AG09309 (cell line): ENCODE results near the gene SPATA6L.
A peak's percentile ranks its signal among the peaks of the same experiment; 100 is the strongest.

Experiments
- DNase-seq: peaks from one replicate; pipeline ENCODE4 v3.0.0-alpha.2; 2010; ENCODE audit warnings: low read depth
- H3K4me3 ChIP-seq: 2 replicates; pipeline ENCODE4 v1.5.1; 2011; ENCODE audit warnings: mild to moderate bottlenecking, low read depth, low read length, moderate library complexity; ENCODE audit not compliant: control insufficient read depth
- TF ChIP-seq, protein P1 (sequence below): IDR thresholded peaks from 2 replicates; pipeline ENCODE4 v1.5.1; 2011; ENCODE audit warnings: mild to moderate bottlenecking, low read depth, low read length, inconsistent platforms; ENCODE audit not compliant: insufficient read depth, control insufficient read depth; ENCODE audit errors: missing control alignments

SPATA6L gene

DNA sequence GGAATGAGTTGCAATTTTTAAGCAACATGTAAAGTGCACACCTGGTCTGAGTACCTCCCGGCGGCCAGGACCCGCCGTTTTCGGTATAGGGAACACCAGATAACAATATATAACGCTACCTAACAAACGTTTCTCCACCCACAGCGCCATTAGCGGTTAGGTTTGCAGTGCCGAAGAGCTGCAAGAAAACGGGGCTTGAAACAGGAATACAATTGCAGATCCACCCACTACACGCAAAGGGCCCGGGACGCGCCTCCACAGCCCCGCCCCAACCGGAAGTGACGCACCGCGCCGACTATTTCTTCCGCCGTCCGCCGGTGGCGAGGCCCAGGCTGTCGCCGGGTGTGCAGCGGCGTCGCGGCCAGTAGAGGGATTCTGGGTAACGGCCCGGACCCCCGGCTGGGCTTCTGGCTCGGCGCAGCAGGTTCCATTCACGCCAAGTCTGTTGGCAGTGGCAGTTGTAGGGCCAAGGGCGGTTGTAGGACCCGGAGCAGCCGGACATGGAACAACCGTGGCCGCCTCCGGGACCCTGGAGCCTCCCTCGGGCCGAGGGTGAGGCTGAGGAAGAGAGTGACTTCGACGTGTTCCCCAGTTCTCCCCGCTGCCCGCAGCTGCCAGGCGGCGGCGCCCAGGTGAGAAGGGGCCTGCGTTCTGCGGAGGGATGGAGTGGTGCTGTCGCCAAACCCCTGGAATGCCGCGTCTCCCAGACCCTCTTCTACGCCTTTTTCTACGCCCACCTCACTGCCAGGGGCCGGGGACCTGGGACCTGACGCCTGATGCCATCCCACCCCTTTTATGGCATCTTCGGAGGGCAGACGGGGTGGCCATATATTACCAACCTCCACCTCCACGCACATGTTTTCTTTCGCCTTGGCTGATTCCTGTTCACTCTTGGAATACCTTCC, 13.2 kb upstream of the SPATA6L start, which contains the start of gene CDC37L1:
TSS of gene CDC37L1 (plus strand) at position 302 of the 905 bp plus-strand sequence. CDS start at position 501, 199 bp downstream.
- peak; percentile 76 for DNase-seq
- TF ChIP-seq, protein P1, sequence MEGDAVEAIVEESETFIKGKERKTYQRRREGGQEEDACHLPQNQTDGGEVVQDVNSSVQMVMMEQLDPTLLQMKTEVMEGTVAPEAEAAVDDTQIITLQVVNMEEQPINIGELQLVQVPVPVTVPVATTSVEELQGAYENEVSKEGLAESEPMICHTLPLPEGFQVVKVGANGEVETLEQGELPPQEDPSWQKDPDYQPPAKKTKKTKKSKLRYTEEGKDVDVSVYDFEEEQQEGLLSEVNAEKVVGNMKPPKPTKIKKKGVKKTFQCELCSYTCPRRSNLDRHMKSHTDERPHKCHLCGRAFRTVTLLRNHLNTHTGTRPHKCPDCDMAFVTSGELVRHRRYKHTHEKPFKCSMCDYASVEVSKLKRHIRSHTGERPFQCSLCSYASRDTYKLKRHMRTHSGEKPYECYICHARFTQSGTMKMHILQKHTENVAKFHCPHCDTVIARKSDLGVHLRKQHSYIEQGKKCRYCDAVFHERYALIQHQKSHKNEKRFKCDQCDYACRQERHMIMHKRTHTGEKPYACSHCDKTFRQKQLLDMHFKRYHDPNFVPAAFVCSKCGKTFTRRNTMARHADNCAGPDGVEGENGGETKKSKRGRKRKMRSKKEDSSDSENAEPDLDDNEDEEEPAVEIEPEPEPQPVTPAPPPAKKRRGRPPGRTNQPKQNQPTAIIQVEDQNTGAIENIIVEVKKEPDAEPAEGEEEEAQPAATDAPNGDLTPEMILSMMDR: peak; percentile 61
- peak within 1 kb of the TSS; percentile 93 for H3K4me3 ChIP-seq

- no peak for DNase-seq
- H3K4me3 ChIP-seq: peak overlapping the region; percentile 93
- TF ChIP-seq, protein P1: no peak
Observed at GRCh38 chr9:4678679-4679267, 12.5 kb upstream of the SPATA6L start.

DNA sequence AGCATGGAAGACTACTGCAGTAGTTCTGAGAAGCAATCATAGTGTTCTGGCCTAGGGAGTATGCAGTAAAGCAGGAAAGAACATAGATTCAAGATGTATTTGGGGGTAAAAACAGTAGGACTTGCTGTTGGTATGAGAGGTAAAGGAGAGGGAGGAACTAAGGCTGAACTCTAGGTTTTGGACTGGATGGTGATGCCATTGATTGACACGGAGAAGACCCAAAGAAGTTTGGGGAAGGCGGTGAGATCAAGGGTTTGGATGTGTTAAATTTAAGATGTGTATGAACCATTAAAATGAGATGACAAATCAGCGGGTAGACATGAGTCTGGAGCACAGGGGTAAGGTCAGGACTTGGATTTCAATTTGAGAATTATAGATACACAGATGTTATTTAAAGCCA, 11.1 kb upstream of the SPATA6L start:
- TF ChIP-seq, protein P1: no peak
- no peak overlapping the region for H3K4me3 ChIP-seq
- no peak for DNase-seq

- H3K4me3 ChIP-seq: no peak overlapping the region
- TF ChIP-seq, protein P1: peak; percentile 4
- DNase-seq: peak; percentile 97
Observed at GRCh38 chr9:4674783-4675182, 8.5 kb upstream of the SPATA6L start.

DNA sequence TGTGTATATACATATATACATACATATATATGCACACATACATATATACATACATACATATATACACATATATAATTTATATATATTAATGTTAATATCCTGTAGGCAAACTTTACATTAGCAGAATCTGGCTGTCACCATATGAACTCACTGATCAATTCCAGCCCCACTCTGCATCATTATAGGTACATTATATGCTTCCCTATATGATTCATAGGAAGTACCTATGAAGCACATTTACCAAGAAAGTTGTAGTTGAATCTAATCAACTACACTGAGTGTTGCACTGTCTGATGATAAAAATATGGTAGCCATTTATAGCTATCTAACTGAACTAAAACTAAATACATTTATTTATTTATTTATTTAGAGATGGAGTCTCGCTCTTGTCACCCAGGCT, 5.5 kb upstream of the SPATA6L start:
- DNase-seq: no peak
- no peak overlapping the region for H3K4me3 ChIP-seq
- TF ChIP-seq, protein P1: no peak

DNA sequence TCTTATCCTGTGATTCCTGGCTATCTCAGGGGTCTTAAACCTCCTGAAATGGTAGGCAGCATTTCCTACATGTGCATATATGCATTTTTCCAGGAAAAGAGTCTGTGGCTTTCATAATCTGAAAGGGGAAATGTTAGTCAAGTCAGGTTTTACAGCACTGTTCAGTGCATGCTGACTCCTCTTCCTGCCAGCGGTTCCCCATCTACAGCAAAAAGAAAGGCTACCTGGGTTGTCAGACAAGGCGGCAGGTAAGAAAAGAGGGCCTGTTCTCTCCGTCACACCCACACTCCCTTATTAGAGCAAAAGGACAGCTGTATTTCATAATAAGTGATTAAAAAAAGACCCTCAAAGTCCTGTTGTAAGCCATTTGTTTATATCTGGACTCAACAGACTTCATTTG, 4.3 kb upstream of the SPATA6L start:
- no peak overlapping the region for H3K4me3 ChIP-seq
- TF ChIP-seq, protein P1: no peak
- no peak for DNase-seq
